ENCODE results near the gene KCNMA1.

KCNMA1 gene

DNA sequence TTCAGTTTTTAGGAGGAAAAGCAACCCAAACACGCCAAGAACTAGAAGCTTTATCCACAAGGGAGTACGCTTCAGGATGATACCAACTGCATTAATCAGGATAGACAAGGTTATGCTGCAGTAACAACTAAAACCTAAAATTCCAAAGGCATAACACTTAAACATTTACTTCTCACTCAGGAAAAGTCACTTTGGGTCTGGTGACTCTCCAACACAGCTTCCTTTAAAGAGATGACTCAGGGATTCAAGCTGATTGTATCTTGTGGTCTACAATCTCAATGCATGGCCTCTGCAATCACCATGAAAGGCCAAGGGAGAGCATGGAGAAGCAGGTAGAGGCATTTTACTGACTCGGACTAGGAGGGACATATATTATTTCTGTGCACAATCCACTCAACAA is 315.8 kb downstream of the KCNMA1 start:
- DNase-seq (ENCODE audit: low read depth) = no peak

DNA sequence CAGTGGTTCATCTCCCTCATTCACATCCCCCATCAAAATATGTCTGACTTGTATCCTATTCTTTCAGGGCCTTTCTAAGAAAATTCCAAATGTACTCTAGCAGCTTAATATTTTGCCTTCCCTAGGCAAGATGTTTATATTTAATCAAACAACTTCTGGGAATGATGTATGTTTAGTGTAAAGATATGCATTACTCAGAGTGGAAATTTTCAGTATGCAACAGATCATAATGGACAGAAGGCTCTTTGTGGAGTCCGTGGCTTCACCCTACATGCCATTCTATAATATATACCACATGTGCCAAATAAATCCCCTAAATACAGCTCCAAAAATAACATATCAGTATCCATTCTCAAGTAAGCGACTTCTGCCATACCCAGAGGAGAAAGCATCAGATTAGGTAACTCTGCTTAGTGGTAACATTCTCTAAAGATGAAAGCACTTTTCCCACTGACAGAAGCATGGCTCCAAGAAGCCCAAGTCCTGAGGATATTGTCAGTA is 316.6 kb downstream of the KCNMA1 start:
- DNase-seq (ENCODE audit: low read depth) = peak; percentile 49

DNA sequence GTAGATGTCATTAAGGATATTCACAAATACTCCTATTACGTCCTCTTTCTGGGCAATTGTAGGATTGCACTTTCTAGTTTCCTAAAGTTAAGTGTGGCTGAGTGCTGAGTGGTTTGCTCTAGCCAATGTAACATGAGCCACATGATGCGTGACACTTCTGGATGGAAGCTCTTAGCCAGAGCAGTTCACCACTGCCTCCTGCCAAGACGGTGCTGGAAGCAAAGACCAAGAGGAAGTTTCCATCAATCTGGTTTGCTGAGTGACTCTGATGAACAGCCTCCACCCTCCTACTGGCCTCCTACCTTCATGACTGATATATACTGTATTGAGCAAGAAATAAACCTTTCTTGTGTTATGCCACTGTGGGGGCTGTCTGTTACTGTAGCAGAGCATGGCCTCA is 318.1 kb downstream of the KCNMA1 start:
- DNase-seq (ENCODE audit: low read depth) = peak; percentile 67

- DNase-seq (ENCODE audit: low read depth) = no peak
Observed at GRCh38 chr10:77318739-77319138, 318.9 kb downstream of the KCNMA1 start.

DNA sequence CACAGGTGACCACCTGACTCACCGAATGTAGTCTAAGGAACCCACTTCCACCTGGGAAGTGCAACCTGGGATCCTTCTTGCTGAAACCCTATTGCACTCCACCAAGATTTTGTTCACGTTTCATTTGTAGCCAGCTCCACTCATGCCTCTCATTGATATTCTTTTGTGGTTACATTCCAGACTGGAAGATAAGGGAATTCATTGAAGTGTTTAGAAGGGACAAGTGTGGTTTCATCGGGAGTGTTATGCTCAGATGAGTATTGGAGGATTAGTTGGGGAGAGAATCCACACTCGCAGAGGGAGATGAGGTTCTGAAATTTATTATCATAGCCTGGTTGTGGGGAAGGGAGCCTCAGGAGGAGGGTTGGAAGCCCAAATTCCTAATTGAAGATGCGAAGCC is 320.4 kb downstream of the KCNMA1 start:
- DNase-seq (ENCODE audit: low read depth) = no peak

DNA sequence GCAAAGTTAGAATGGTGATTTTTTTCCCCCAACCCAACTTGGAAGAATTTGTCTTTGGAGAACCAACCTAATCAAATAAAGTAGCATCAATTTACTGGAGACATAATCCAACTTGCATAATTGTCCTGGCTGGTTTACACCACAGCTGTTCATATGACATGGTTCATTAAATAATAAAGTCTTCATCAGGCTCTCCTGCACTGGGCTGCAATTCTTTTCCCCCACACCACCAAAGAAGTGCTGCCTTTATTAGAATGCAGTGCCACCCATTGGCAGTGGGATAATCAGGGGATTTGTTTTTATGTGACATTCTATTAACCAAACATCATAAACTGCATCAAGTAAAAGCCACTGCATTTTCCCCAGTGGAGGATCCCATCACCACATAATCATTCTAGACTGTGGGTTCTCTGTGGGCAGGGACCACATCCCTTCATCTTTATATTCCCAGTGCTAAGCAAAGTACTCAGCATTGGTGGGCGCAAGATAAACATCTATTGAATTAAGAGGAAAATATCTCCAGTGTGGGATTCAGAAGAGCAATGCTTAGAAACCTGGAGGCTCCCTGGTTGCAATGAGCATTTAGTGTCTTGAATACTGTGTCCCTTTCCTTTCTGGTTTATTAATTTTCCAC is 322.0 kb downstream of the KCNMA1 start:
- no peak for DNase-seq (ENCODE audit: low read depth)

- DNase-seq (ENCODE audit: low read depth) = no peak
Observed at GRCh38 chr10:77313066-77313750, 324.4 kb downstream of the KCNMA1 start.

- DNase-seq (ENCODE audit: low read depth) = no peak
Observed at GRCh38 chr10:77311186-77311585, 326.4 kb downstream of the KCNMA1 start.

GRCh38 chr10:77310288-77310840 is 327.2 kb downstream of the KCNMA1 start:
- no peak for DNase-seq (ENCODE audit: low read depth)

- no peak for DNase-seq (ENCODE audit: low read depth)
Observed at GRCh38 chr10:77309509-77309908, 328.1 kb downstream of the KCNMA1 start.

- DNase-seq (ENCODE audit: low read depth) = no peak
Observed at GRCh38 chr10:77309092-77309491, 328.5 kb downstream of the KCNMA1 start.

- DNase-seq (ENCODE audit: low read depth) = no peak
Observed at GRCh38 chr10:77308084-77308732, 329.4 kb downstream of the KCNMA1 start.

DNA sequence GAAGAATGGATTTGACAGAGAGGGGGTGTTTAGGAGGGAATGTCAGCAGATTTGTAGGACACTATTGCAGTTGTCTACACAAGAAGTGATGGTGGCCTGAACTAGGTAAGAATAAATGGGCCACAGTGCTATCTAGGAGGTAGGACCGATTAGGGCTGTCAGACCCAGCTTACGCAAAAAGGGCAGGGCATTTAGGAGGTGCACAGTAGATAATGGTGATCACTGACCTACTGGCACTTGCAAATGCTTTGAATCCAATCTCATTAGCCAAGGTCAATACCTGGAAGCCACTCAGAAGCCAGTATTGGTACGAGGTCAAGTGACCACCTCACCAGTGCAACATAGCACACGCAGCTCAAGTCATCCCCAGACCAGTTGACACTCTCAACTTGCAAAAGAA is 330.9 kb downstream of the KCNMA1 start:
- no peak for DNase-seq (ENCODE audit: low read depth)

DNA sequence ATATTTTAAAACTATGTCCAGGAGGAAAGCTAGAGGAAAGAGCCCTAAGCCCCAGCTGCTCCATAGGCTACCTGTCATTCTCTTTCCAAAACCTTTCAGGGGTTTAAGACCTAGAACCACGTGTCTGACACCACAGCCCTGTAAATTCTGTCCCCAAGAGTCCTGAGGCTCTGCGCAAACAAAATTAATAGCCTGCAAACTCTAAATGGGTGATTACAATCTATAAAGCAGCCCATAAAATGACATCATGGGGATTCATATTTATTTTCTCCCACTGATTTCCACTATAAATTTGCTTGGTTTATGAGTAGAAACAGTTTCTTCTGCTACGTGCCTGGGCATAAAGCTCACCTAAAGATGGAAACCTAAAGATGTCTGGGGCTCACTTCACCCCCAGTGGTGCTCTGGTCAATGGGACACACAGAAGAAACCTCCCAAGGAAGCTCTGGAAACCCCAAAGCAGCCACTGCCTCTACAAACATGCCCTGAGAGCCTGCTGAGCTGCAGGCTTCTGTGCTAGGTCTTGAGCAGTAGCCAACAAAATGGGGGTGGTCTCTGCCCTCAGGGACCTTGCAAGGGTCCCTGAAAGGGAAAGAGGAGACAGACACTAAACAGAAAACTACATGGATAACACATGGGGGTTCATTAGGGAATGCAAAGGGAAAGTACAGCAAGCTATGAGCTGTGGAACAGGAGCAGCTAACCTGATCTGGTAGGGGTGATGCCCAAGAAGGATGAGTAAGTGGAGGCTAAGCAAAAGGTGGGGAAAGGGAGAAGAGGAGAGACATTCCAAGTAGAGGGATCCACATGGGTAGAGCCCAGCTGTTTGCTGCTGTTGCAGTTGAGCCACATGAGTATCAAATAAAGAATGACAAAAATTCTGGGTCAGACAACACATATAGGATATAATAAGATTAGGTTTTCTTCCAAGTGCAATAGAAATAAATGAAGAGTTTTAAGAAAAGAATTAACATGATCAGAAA is 331.7 kb downstream of the KCNMA1 start:
- DNase-seq (ENCODE audit: low read depth) = no peak

DNA sequence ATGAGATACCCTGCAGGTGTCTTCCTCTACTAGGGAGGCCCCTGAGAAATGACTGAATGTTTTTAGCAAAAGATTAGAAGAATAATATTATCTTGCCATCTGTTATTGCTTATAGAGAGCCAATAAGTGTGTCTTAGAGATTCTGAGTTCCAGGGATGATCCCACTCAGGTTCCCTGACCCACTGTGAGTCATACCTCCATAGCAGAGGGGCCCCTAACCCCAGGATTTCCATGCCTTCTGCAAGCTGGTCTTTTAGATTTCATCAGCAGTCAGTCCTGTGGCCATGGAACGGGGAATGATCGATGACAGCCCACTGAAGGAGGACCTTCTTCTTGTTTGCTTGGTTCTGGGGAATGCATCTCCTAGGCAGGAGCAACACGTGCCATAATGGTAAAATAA is 333.4 kb downstream of the KCNMA1 start:
- no peak for DNase-seq (ENCODE audit: low read depth)

- DNase-seq (ENCODE audit: low read depth) = no peak
Observed at GRCh38 chr10:77301305-77301730, 336.3 kb downstream of the KCNMA1 start.

- DNase-seq (ENCODE audit: low read depth) = no peak
Observed at GRCh38 chr10:77300682-77301302, 336.8 kb downstream of the KCNMA1 start.

- DNase-seq (ENCODE audit: low read depth) = no peak
Observed at GRCh38 chr10:77299320-77299719, 338.3 kb downstream of the KCNMA1 start.

GRCh38 chr10:77297393-77297739 is 340.2 kb downstream of the KCNMA1 start:
- DNase-seq (ENCODE audit: low read depth) = no peak

DNA sequence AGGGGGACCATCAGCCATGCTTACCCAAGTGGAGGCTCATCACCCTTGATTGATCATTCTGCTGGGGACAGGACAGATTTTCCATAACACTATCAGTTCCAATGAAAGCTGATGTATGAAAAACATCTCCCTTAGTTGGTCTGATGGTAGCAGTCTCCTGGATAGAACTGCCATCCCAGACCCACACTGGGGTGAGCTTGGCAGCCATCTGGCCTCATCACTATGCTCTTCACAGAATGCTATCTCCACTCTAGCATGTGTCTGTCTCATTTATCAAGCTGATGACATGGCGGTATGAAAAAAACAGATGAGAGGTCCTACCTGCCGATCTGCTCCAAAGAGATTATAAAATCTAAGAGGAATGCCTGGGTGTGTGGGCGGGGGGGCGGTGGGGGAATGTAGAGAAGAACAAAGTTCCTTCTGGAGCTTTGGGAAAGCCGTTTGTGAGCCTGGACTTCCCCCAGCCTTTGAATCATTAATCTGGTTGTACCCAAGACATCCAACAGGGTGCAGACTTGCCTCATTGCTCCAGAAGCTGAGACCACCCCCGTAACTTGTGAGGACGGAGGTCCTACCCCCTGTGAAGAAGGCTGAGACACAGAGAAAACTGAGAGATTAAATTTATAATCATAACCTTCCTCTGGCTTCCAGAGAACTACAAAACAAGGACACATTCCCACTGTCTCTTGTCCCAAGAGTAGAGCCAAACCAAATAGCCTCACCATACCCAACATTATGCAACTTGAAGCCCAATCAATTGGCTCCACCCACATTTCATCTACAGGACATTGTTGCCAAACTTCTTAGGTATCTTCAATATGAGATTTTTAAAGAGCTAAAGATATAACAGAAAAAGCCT is 340.8 kb downstream of the KCNMA1 start:
- no peak for DNase-seq (ENCODE audit: low read depth)
